Measurements from ENCODE around the gene DHX32.

- no peak for TF ChIP-seq CTCF (IDR thresholded peaks at IDR 0.05; ENCODE audit: low read depth, low read length)
- TF ChIP-seq POLR2A (IDR thresholded peaks at IDR 0.05; ENCODE audit: extremely low read depth, insufficient read length), result no peak
Measured at GRCh38 chr10:125797424-125797823, 83.7 kb downstream of the DHX32 start.
